Skin of body (tissue), 2 donors: ENCODE data around the gene RAPGEF1. TPM values are rescaled to one million over a fixed set of nuclear protein-coding genes. Genes with fewer than 3 reads are reported as not detected.

Experiments used
- DNase-seq: peaks from one replicate; lab custom pipeline; 2025; lab: John Stamatoyannopoulos, UW
- total RNA-seq: library from RNA; depleted of rRNA; stranded (reverse); fragments of >200 nt; gene quantifications from one replicate; pipeline ENCODE4 v1.2.3, GENCODE V29; 2014

Gene RAPGEF1
- total RNA-seq, 1 donor from 2014 or later = 23.1 TPM

DNA sequence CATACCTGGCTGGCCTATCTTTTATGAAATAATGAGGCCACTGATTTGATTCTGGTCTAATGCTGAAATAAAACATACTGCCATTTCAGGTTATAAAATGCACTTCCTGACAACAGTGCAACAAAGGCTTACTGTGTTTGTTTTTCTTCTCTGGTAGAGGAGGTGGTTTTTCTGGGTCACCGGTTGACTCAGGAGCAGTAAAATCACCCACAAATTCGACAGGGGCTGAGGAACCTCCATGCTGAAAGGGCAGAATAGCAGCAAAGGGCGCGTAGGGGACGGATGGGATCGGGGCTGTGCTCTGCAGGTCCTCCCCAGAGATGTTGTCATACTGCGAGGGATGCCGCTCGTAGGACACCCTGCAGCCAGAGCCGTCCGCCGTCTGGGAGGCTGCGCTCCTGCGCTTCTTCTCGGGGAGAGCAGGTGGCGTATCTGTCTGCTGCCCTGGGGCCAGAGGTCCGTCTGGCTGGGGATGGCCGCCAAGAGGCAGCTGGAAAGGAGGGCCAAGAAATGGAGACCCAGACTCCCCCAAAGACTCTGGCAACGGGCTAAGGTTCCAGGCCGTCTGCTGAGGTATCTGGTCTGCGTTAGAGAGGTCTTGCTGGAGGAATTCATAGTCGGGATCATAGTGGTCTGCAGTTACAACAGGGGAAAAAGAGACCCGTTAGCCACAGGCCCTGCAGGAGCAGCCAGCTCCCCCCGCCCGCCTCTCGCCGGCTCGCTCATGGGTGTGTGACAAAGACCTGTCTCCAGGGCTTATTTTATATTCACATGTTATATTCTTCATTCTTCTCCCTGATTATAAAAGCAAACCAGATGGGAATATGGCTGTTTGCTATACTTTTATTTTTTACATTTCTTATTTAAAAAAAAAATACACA, 113.8 kb downstream of the RAPGEF1 start:
- DNase-seq = no peak

DNA sequence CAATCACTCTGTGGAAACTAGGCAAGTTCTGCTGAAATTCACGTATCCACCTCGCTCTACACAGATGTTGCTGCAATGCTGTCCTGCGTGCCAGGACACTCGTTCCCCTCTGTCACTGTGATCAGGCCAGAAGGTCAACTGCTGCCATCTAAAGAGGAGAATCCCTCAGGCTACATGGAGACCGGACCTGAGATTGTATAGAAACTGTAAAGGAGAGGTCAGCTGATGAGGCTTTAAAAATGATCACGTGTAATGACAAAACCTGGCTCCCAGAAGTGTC, 114.4 kb downstream of the RAPGEF1 start:
- DNase-seq = no peak

DNA sequence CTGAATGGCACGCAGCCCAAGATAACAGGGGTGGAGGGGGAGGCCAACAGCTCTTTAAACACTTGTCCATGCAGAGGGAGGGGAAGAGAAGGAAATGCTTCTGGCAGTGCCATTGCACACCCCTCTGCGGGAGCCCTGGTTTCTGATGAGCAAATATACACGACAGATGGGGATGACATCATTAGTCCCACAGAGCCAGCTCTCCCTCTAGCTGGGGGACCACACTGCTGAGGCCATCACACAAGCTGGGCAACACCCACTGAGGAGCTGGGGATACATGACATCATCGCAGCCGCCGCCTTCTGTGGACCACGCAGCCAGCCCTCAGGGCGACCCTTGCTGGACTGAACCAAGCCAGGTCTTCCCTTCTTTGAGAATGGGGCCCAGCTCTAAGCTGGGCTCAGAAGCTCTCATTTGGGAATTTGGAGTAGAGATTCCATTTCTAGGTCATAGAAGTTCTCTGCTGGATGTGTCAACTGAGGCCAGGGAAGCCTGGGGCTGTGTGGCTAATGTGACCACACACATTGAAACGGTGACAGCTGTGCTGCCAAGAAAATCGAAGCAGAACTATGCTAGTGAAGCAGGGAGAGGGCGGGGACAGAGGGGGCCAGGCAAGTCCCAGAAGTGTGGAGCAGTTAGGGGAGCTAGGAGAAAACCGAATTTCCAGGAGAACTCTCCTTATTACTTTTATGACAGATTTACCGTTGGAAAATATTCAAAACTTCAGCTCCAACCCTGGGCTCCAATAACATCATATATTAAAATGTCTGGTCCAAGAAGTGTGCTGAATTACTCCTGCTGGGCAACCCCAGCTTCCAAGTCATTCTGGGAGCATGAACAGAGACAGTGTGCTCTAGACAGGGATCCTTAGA, 115.0 kb downstream of the RAPGEF1 start:
- DNase-seq = peak; percentile 64

DNA sequence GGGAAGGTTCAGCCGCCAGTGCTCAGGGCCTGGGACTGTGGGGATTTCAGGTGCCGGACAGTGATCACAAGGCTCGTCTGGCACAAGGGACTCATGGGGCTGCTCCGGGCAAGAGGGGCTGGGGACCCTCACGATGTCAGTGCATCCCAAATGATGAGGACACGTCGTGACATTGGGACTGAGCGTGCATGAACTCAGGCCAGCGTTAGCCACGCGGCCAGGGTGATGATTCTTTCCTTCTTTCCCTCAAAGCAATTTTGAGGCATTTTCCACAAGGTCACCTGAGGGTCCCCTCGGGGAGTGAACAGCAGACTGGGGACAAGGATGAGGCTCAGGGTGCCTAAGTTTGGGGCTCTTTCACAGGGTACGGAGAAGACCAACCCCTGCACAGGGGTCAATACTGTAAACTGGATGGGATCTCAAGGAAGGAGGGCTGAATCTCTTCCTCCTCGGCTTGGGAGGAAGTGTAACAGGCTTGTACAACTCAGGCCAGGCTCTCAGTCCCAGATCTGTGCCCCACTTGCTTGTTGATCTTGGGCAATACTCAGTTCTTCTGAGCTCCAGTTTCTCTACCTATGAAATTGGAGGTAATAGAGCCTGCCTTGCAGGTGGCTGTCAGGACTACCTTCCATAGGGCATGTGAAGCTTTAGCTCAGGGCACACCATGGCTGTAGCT, 116.1 kb downstream of the RAPGEF1 start:
- DNase-seq = no peak

DNA sequence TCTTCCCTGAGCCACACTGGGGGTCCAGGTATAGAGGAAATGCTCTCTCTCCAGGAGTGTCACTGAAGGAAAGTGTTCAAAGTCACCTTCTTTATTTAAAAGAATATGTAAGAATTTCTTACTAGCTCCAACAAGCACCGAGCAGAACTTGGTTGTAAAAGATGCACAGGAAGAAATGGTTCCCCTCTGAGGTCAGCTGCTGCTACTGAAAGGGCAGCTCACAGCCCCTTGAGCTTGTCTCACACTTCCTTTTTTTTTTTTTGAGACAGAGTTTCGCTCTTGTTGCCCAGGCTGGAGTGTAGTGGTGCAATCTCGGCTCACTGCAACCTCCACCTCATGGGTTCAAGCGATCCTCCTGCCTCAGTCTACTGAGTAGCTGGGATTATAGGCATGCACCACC, 117.4 kb downstream of the RAPGEF1 start:
- no peak for DNase-seq

DNA sequence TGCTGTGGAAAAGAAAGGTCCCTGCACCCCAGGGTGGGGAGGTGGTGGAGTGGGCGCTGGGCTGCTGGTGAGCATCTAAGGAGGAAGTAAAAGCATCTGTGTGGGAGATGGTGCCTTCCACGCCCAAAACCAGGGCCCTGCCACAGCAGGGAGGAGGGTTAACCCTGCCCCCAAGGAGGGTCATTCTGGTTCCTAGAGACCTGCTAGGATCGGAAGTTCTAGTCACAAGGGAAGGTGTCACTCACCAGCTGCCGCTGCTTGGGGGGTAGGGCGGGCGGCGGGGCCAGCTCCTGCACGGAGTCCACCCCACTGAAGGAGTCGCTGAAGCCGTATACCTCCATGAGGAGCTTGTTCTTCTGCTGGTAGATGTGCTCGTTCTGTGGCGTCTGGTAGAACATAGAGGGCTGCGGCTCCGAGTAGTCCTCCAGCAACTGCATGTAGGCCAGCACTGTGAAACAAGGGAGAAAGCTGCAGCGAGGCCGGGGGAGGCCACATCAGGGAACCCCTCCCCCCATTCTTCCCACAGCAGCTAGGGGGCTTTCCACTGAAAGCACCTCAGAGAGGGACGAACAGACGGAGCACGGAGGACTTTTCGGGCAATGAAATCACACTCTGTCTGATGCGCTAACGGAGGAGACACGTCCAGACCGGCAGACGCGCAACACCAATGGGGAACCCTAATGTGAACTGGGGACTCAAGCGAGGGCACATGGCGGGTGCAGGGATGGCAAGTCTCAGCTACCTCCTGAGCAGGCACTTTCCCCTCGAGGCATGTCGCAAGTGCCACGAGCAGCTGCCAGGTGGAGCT, 118.1 kb downstream of the RAPGEF1 start:
- no peak for DNase-seq

DNA sequence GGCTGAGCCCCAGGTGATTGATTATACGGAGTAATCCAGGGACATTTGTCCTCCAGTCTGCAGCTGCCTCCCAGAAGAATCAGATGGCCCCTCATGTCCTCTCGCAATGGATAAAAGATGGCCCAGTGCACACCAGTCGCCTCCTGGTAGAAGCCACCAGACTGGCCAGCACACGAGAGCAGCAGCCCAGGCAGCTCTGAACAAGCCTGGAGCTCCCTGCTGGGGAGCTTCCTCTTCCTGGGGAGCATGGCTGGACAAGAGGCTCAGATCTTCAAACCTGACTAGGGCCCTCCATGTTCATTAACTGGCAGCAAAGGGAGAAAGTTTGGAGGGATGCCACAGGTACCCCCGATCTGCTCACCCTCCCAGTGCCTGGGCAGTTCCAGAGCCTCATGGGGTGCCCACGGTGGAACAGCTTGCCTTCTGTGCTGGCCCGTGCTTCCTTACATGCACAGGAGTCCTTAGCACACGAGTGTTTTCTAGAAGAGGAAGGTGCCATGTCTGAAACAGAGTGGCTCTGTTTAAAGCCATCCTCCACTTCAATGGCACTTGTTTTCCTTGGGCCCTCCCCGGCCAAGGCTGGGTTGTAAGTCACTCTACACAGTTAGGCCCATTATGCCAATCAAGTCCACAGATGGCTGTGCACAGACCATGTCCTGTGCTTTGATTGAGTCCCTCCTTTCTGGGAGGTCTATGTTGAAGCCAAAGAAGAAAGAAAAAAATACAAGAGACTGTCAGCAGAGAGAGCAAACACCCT, 118.9 kb downstream of the RAPGEF1 start:
- DNase-seq = no peak

DNA sequence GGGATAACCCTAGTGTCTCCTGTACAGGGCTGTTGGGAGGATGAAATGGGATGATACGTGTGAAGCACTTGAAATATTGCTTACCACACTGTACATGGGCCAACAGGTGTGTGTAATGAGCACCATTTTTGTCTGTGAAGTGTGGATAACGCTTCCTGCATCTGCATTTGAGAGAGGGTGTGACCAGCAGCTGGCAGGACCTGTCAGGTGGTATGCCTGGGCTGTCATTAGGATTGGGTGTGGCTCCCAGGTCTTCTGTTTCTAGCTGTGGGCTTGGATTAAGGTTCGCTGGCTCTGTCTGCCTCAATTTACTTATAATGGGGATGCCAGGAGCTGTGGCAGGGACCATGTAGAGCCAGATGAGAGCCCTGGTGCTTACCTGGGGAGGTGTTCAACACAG, 120.2 kb downstream of the RAPGEF1 start:
- no peak for DNase-seq

DNA sequence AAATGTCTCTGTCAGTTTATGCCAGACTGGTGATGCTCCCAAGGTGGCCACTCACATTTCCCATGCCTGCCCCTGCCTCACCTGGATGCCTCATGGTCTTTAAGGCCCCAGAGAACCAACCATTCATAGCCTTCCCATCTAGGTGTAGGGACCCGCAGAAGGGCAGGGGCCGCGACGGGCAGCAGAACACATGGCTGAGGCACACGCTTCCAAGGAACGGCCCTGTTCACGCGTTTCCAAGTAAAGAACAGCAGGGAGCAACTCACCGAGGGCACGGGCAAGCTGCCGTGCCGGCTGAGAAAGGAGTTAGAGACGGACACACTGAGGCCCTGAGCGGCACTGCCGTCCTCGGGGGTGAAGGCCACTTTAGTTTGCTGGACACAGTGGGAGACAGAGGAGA, 121.1 kb downstream of the RAPGEF1 start:
- DNase-seq = no peak

DNA sequence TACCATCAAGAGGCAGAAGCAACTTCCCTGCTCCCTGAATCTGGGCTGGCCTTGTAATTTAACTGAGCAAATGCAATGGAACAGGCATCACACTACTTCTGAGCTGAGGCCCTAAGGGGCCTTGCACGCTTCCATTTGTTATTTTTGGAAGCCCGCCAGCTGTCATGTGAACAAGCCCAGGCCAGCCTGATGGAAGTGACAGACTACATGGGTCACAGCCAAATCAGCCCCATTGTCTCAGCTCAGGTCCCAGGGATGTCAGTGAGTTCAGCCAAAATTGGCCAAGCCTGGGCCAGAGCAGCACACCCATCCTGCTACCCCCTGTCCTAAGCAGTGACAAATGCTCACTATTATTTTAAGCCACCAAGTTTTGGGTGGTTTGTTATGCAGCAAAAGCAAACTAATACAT, 121.8 kb downstream of the RAPGEF1 start:
- no peak for DNase-seq

DNA sequence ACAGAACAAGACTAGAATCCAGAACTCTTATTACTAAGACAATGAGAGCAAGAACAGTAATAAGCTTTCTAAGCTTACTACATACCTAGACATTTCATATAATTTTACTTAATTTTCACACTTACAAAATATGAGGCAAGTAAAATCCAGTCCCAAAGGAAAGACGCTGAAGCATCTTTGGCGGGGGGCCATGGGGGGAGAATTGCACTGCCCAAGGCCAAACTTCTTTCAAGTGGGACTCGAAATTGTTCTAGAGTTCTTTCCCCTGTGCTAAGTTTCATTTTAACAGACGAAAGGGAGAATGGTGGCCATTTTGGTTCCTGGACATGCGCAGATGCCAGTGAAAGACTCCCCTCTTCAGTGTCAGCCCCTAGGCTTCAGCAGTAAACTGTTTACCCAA, 122.3 kb downstream of the RAPGEF1 start:
- no peak for DNase-seq

DNA sequence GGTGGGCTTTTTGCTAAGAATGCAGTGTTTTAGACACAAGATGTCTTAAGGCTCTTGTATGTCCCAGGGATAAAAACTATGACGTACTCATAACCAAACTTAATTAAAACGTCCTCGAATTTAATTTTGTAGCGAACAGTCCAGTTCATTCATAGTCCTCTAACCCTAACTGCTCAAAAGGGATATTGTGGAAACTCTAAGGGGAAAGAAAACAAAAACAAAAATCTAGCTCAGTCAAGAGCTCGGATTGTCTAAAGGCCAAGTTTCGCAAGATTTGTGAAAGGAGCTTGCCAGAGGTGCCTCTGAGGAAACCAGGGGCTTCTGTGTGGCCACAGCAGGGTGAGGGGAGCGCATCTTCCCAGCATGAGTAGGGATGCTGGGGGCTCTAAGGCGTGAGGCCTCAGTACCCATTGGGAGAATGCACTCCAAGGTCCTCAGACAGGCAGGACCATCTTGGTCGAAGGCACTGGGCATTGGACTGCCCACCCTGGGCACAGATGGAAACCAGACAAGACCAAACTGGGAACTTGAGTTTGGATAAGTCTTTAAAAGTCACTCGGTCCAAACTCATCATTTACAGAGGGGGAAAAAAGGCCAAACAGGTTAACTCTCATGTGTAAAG, 122.8 kb downstream of the RAPGEF1 start:
- DNase-seq = no peak

DNA sequence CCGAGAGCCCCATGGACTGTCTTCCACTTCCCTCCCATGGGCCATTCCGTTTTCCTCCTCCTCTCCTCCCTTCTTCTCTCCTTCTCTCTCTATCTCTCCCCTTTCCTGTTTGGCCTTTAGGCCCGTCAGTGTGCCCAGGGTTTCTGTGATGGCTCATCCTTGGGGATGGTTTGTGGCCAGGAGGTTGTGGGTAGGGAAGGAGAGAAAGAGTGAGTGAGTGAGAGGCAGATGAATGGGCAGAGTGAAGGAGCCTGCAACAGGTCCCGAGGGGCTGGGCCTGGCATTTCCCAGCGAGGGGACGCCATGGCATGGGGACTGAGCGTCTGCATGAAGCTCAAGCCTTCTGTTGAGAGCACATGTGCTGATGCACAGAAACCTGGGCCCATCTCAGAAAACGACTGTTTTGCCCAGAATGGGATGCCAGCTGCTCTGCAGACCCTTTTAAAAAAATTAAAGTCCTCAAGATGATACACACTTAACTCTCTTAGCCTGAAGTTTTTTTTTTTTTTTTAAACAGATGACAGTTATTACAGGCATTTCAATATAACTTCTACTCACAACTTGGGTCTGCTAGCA, 125.4 kb downstream of the RAPGEF1 start:
- DNase-seq = no peak

DNA sequence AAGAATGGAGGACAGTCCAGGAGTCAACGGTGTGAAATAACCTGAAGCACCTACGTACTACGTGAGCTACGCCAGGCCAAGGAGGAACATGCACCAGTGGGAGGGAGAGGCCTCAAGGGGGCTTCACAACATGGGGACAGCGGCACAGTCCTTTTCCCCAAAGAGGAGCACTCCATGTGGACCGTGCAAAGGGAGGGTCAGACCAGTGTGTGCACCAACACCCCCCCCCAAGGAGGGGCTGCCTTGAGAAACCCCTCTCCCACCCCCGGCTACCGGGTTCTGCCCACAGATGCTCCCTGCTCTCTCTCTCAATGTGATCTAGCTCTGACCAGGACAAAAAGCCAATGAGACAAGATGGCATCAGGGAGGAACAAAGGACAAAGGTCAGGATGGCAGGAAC, 126.0 kb downstream of the RAPGEF1 start:
- DNase-seq = no peak

DNA sequence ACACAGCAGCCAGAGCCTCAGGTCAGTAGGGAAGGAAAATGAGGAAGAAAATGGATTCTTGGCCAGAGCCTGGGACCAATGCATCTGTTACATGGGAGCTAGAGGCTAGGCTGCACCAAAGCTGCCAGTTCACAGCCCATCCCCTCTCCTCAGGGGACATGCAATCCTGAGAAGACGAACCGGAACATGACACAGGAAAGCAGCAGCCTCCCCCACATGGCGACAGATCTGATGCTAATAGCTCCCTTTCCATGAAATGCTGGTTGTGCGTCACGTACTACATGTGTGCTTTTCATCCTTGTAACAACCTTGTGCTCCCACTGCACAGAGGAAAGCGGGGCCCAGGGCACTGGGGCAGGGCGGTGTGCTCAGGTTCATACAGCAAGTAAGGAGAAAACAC, 127.0 kb downstream of the RAPGEF1 start:
- no peak for DNase-seq

DNA sequence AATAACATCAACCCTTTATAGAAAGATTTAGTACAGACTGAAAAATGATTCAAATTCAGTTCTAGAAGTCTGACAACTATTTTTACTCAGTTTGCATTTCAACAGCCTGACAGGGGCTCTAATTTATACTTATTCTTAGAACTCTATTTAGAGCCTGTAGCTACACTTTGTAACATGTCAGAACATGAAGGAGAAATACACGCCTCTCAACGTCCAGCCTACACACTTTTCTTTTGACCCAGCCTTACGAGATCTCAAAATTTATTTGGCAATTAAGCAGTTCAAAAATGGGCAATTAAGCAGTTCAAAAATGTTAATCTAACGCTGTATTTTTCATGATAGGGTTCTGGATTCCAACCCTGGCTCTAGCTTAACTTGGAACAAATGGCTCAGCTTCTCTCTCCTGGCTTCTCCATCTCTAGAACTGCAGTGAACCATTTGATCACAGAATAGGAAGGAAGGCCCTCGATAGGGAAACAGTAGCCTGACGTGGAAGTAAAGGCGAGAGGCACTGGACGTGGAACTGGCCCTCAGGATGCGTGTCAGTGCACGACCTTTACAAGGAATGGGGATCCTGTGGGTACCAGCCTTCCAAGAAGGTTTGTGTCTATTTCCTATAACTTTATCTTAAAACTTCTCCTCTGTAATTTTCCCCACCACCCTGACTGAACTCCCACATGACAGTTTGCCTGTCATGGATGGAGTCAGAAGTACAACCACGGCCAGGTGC, 128.1 kb downstream of the RAPGEF1 start:
- DNase-seq = no peak

DNA sequence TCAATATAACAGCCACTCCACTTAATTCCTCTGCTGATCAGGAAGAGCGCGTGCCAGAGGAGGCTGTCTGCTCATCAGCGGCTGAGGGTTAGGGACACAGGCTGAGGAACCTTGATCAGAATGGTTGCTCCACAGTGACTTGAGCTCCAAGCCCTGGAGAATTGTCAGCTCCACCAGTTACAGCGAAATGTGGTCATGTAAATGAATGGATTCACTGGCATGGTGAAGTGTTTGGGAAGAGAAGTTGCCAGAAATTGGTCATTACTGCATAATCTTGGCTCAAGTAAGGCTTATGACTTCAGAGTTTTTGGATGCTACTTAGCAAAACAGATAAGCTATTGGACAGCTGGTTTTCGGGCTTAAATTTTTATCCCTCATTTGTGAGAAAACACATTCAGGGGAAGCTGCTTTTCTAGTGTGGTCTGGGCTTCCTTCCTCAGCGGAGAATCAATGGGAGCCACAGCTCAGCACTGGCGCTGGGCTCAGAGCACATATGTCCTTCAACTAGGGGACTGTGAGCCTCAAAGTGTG, 129.6 kb downstream of the RAPGEF1 start:
- peak; percentile 92 for DNase-seq

DNA sequence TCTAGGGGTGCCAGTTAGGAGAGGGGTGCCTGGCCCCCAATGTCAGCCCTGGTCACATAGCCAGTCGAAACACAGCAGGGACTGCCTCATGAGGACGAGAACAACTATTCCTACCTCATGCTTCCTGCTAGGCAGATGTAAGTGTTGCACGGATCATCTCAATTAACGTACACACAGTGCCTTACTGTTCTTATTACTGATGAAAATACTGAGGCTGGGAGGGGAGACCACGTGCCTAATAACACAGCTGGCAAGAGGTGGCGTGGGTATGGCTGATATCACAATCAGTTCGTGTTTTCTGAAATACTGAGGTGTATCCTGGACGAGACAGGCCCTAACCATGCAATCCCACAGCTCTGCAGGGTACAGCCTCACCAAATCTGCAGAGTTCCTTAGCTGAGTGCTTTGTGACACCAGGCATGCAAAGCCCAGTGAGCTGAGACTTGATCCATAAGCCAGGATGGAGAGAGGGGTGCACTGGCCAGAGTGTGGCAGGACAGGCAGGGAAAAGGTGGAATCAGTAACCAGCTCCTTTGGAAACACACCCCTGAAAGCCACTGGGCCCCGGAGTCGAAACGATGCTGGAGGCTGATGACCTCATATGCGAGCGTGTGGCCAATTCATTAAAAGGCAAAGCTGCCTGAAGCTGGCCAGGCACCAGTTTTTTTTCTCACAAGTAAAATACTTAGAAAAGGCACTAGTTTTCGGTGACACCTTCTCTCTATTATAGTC, 130.6 kb downstream of the RAPGEF1 start:
- DNase-seq = peak; percentile 80
